IgD-negative memory B cell (primary cell): ENCODE data around the gene SPTBN1. TPM values are rescaled to one million over a fixed set of nuclear protein-coding genes. Genes with fewer than 3 reads are reported as not detected.

Experiments used
- H3K27ac Mint-ChIP-seq, 3 donors: one replicate each; pipeline ENCODE4 v1.8.0; 2020 to 2022; ENCODE audit warnings: mild to moderate bottlenecking in 3 of 3, mixed read lengths in 3 of 3, moderate library complexity in 1 of 3
- H3K27me3 Mint-ChIP-seq: one replicate; pipeline ENCODE4 v1.8.0; 2021; ENCODE audit warnings: mixed read lengths
- H3K36me3 Mint-ChIP-seq: one replicate; pipeline ENCODE4 v1.8.0; 2020; ENCODE audit warnings: mild to moderate bottlenecking, mixed read lengths
- H3K4me1 Mint-ChIP-seq, 3 donors: one replicate each; pipeline ENCODE4 v1.8.0; 2020 to 2022; ENCODE audit warnings: mixed read lengths in 3 of 3, mild to moderate bottlenecking in 1 of 3
- H3K4me3 Mint-ChIP-seq, 4 donors: one replicate each; pipeline ENCODE4 v1.8.0; 2020 to 2022; ENCODE audit warnings: mild to moderate bottlenecking in 4 of 4, mixed read lengths in 4 of 4, moderate library complexity in 3 of 4
- H3K9me3 Mint-ChIP-seq, 3 donors: one replicate each; pipeline ENCODE4 v1.8.0; 2020 to 2021; ENCODE audit warnings: mixed read lengths in 3 of 3, mild to moderate bottlenecking in 1 of 3
- polyA plus RNA-seq: library from polyadenylated mRNA; unstranded; fragments of 300-500 nt; fragmentation: Illumina TruSeq; gene quantifications from one replicate; pipeline ENCODE4 v1.2.3, GENCODE V29; 2021

SPTBN1 gene
- polyA plus RNA-seq, 1 donor from 2014 or later, result 57.8 TPM

- Mint-ChIP-seq H3K4me3 (no peak overlapping the region), H3K4me1 (peaks cover 0 to 5% (median 0%) of the 10 kb centered on the region in 3 donors), H3K36me3 (no peaks in the 10 kb centered on the region), H3K27ac (no peak overlapping the region), H3K9me3 (no peaks in the 10 kb centered on the region), H3K27me3 (no peaks in the 10 kb centered on the region)
These were observed 200.7 kb downstream of the SPTBN1 start for GRCh38 chr2:54656863-54657262.

GRCh38 chr2:54657664-54658083 is 201.5 kb downstream of the SPTBN1 start:
- H3K36me3 Mint-ChIP-seq, result no peaks in the 10 kb centered on the region
- no peaks in the 10 kb centered on the region for H3K27me3 Mint-ChIP-seq
- no peak overlapping the region for H3K27ac Mint-ChIP-seq
- H3K9me3 Mint-ChIP-seq, result no peaks in the 10 kb centered on the region
- H3K4me1 Mint-ChIP-seq, result peaks cover 0 to 3% (median 0%) of the 10 kb centered on the region in 3 donors
- H3K4me3 Mint-ChIP-seq, result peak overlapping the region in 1 of 4 donors; percentile 22

DNA sequence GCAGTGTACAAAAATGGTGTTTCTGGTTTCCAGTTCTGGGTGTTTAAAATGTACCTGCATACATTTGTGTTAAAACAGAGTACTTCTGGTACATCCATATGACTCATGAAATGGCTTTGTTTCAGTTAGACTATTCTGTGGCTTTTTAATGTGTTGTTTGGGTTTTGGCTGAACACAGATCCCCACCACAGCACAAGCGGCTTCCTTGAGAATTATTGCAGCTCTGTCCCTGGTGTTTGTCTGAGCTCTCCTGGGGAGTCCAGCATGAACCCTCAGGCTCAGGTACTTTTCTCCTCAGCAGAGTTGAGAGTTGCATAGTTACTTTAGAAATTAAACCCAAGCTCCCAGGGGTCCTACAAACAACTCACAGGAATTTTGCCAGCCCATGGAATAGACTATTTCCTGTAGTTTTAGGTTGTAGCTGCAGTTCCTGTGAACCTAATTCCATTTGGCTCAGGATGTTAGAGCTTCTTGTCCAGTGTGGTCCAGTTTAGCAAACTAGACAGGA is 202.5 kb downstream of the SPTBN1 start:
- Mint-ChIP-seq H3K4me1 (peaks cover 0 to 3% (median 0%) of the 10 kb centered on the region in 3 donors), H3K36me3 (no peaks in the 10 kb centered on the region), H3K27me3 (no peaks in the 10 kb centered on the region), H3K4me3 (no peak overlapping the region), H3K9me3 (no peaks in the 10 kb centered on the region), H3K27ac (no peak overlapping the region)

- H3K27ac Mint-ChIP-seq, result no peak overlapping the region
- H3K4me3 Mint-ChIP-seq, result no peak overlapping the region
- no peaks in the 10 kb centered on the region for H3K36me3 Mint-ChIP-seq
These were observed 203.4 kb downstream of the SPTBN1 start for GRCh38 chr2:54659527-54659926.

GRCh38 chr2:54660752-54661151 is 204.6 kb downstream of the SPTBN1 start:
- no peak overlapping the region for H3K4me3 Mint-ChIP-seq
- peaks cover 2% of the 10 kb centered on the region for H3K36me3 Mint-ChIP-seq
- H3K9me3 Mint-ChIP-seq, result no peaks in the 10 kb centered on the region
- peak overlapping the region in 1 of 3 donors; percentile 32 for H3K27ac Mint-ChIP-seq
- peaks cover 0 to 3% (median 0%) of the 10 kb centered on the region in 3 donors for H3K4me1 Mint-ChIP-seq
- no peaks in the 10 kb centered on the region for H3K27me3 Mint-ChIP-seq

More at GRCh38 chr2:54659527-54659926, 203.4 kb downstream of the SPTBN1 start:
- no peaks in the 10 kb centered on the region for H3K27me3 Mint-ChIP-seq
- H3K4me1 Mint-ChIP-seq, result peaks cover 0 to 3% (median 0%) of the 10 kb centered on the region in 3 donors
- H3K9me3 Mint-ChIP-seq, result no peaks in the 10 kb centered on the region

GRCh38 chr2:54663424-54664030 is 207.4 kb downstream of the SPTBN1 start:
- Mint-ChIP-seq H3K27ac (peak overlapping the region in 1 of 3 donors; percentile 44), H3K4me1 (no peaks in the 10 kb centered on the region), H3K36me3 (peaks cover 5% of the 10 kb centered on the region), H3K4me3 (no peak overlapping the region), H3K27me3 (no peaks in the 10 kb centered on the region), H3K9me3 (no peaks in the 10 kb centered on the region)

- H3K36me3 Mint-ChIP-seq, result peaks cover 5% of the 10 kb centered on the region
- H3K27ac Mint-ChIP-seq, result peak overlapping the region in 2 of 3 donors; percentile 57 to 65
- no peaks in the 10 kb centered on the region for H3K9me3 Mint-ChIP-seq
- no peaks in the 10 kb centered on the region for H3K4me1 Mint-ChIP-seq
- H3K4me3 Mint-ChIP-seq, result no peak overlapping the region
- no peaks in the 10 kb centered on the region for H3K27me3 Mint-ChIP-seq
These were observed 208.2 kb downstream of the SPTBN1 start for GRCh38 chr2:54664238-54664786.

DNA sequence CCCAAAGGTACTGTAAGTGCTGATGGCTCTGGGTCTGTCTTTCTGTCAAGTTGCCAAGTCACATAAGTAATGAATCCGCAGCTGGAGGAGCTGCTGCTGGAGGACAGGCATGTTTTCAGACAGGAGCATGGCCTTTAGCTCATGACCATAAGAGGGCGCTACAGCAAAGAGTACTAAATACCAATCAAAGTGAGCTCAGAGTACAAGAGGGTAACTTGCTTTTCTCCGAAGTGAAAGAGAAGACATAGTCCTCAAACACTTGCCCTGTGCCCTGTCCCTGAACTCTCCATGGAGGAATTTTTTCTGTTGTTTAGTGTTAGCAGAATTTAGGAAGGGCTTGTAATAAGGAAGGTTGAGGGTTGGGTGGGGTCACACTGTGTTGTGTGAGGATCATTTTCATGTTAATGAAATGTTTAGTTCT is 209.3 kb downstream of the SPTBN1 start:
- peaks cover 5% of the 10 kb centered on the region for H3K36me3 Mint-ChIP-seq
- no peaks in the 10 kb centered on the region for H3K27me3 Mint-ChIP-seq
- no peak overlapping the region for H3K4me3 Mint-ChIP-seq
- H3K9me3 Mint-ChIP-seq, result no peaks in the 10 kb centered on the region
- no peaks in the 10 kb centered on the region for H3K4me1 Mint-ChIP-seq
- H3K27ac Mint-ChIP-seq, result no peak overlapping the region

DNA sequence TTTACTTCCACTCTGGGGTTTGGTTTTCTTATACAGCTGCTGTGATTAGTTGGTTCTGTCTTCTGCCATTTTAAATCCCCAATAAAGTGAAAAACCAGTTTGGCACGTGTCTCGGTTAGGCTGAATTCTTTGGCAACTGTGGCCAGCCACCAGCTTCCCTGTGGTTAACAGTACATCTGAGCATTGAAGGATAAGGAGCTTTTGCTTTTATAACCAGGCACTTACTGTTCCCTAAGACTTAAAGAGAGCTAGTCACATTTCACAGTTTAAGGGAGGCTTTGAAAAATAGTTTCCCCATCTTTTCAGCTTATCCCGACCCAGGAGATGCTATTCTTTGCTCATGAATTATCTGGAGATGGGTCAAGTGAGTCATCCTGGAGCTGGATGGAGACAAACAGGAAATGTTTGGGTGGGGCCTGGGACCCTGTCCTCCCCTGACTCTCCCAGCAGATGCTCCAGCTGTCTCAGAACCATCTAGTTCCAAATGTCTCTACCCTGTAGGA is 210.1 kb downstream of the SPTBN1 start:
- Mint-ChIP-seq H3K27ac (no peak overlapping the region), H3K36me3 (peaks cover 5% of the 10 kb centered on the region), H3K27me3 (no peaks in the 10 kb centered on the region), H3K4me3 (no peak overlapping the region), H3K4me1 (no peaks in the 10 kb centered on the region), H3K9me3 (no peaks in the 10 kb centered on the region)

DNA sequence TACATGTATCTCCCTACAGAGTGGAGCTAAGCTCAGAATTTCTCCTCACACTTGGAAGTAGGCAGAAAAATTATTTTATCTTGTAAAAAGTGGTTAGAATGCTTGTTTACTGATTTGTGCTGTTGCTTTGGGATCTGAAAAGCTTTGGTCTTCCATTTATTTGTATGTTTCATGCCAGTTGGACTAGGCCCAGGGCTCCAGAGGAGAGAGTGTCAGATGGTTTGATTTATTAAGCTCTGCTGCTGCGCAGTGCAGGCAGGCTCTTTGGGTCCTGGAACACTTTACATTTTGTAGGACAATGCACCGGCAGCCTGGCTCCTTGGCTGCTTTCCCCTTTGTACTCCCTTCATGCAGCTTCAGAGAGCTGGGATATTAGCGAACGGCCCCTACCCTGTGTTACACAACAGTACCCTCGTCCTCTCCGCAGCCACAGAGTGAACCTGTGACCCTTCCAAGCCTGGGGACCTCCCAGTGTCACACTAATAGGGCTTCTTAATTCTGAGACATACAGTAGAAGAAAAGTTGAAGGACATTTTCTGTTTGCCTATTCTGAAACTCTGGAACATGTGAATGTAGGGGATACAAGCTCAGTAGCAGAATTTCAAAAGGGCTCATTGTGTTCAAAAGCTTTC is 210.6 kb downstream of the SPTBN1 start:
- no peaks in the 10 kb centered on the region for H3K27me3 Mint-ChIP-seq
- no peaks in the 10 kb centered on the region for H3K4me1 Mint-ChIP-seq
- peaks cover 5% of the 10 kb centered on the region for H3K36me3 Mint-ChIP-seq
- H3K27ac Mint-ChIP-seq, result peak overlapping the region in 1 of 3 donors; percentile 39
- H3K9me3 Mint-ChIP-seq, result no peaks in the 10 kb centered on the region
- H3K4me3 Mint-ChIP-seq, result no peak overlapping the region

GRCh38 chr2:54667266-54667639 is 211.1 kb downstream of the SPTBN1 start:
- H3K4me1 Mint-ChIP-seq, result peaks cover under 1 to 1% (median under 1%) of the 10 kb centered on the region in 3 donors
- H3K9me3 Mint-ChIP-seq, result no peaks in the 10 kb centered on the region
- peaks cover 5% of the 10 kb centered on the region for H3K36me3 Mint-ChIP-seq
- no peaks in the 10 kb centered on the region for H3K27me3 Mint-ChIP-seq
- peak overlapping the region in 1 of 4 donors; percentile 26 for H3K4me3 Mint-ChIP-seq
- H3K27ac Mint-ChIP-seq, result no peak overlapping the region

- peaks cover 8 to 9% (median 8%) of the 10 kb centered on the region in 3 donors for H3K4me1 Mint-ChIP-seq
- H3K27me3 Mint-ChIP-seq, result no peaks in the 10 kb centered on the region
- H3K36me3 Mint-ChIP-seq, result peaks cover 5% of the 10 kb centered on the region
- H3K9me3 Mint-ChIP-seq, result no peaks in the 10 kb centered on the region
- peak overlapping the region in 1 of 4 donors; percentile 26 for H3K4me3 Mint-ChIP-seq
- peak overlapping the region in 1 of 3 donors; percentile 53 for H3K27ac Mint-ChIP-seq
These were observed 211.9 kb downstream of the SPTBN1 start for GRCh38 chr2:54667726-54668650.

DNA sequence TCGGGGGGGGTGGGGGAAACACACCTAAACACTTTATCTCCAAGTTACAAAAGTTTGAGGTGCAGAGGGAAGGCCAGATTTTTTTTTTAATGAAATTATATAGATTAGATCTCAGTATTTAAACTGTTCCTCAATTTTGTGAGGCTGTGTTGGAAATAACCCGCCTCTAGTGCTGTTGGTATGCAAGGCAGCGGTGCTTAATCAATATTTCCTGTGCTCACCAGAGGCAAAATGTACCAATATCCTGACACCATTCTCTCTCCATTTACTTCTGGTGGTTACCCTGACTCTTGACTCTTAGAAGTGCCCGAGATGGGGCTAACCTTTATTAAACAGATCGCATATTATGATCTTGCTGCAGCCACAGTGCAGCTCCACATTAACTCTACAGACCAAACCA is 212.6 kb downstream of the SPTBN1 start:
- H3K36me3 Mint-ChIP-seq, result peaks cover 5% of the 10 kb centered on the region
- H3K4me1 Mint-ChIP-seq, result peaks cover 14 to 15% (median 14%) of the 10 kb centered on the region in 3 donors
- H3K27me3 Mint-ChIP-seq, result peaks cover 1% of the 10 kb centered on the region
- no peaks in the 10 kb centered on the region for H3K9me3 Mint-ChIP-seq
- H3K27ac Mint-ChIP-seq, result no peak overlapping the region
- H3K4me3 Mint-ChIP-seq, result no peak overlapping the region

DNA sequence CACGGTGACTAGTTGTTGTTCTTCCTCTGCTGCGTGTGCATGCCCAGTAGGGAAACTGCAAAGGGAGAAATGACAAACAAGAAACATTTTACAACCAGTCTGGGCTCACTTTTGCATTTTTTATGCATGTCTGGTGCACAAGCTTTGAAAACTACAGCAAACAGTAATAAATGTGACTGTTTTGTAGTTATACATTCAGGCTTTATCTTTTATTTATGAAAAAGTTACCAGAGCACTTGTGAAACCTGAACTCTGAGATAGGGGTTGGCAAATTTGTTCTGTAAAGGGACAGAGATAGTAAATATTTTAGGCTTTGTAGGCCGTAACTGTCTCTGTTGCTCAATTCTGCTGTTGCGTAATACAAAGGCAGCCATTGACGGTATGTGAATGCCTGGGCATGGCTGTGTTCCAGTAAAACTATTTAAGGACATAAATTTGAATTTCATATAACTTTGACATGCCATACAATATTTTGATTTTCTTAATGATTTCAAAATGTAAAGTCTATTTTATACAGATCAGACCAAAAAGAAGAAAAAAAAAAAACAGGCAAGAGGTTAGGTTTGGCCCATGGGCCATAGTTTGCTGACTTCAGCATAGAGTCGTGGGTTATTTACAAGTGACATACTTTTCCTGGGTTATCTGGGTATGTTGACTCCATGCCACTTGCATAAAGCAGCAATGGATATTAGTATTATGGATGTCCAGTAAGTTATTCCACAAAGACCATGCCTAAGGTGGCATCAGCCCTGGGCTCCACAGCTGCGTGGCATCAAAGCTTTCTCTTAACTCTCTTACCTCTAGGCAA is 213.8 kb downstream of the SPTBN1 start:
- Mint-ChIP-seq H3K4me3 (no peak overlapping the region), H3K27me3 (peaks cover 1% of the 10 kb centered on the region), H3K4me1 (peaks cover 14 to 17% (median 14%) of the 10 kb centered on the region in 3 donors), H3K27ac (peak overlapping the region in 1 of 3 donors; percentile 35), H3K36me3 (peaks cover 5% of the 10 kb centered on the region), H3K9me3 (no peaks in the 10 kb centered on the region)
